GM15510 (cell line): ENCODE data around the gene NASP.

Source experiments
- POLR2A ChIP-seq: IDR thresholded peaks from 3 replicates; pipeline ENCODE4 v1.6.1; 2011; ENCODE audit warnings: borderline replicate concordance; ENCODE audit not compliant: insufficient read length; ENCODE audit errors: extremely low read depth

Gene NASP

DNA sequence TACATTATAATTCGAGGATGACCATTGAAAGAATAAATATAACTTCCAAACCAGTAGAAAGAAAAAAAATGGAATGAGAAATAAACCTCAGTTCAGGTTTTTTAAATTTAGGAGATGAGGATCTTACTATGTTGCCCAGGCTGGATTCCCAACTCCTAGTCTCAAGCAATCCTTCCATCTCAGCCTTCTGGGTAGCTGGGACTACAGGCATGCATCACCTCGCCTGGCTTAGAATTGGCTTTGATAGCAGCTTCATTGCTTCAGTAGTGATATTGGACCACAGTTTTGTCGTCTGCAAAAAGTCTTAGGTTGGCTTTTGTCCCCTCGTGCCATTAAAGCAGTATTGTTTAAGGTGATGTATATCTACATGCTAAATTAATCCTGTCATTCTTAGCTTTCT lies 2.9 kb downstream of the NASP start:
- TF ChIP-seq POLR2A = no peak

DNA sequence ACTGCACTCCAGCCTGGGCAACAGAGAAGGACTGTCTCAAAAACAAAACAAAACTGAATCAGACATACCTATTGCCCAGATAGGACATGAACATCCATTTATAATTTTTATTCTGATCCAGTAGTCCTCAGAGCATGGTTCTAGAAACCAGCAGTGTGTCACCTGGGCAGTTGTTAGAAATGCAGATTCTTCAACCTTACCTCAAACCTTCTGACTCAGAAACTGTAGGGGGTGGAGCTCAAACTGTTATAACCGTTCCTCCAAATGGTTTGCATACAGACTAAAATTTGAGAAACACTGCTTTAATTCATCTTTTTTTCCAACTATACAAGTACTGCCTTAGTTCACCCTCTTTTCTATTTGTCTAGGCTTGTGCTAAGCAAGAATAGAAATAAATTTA lies 6.0 kb downstream of the NASP start:
- TF ChIP-seq POLR2A = no peak

DNA sequence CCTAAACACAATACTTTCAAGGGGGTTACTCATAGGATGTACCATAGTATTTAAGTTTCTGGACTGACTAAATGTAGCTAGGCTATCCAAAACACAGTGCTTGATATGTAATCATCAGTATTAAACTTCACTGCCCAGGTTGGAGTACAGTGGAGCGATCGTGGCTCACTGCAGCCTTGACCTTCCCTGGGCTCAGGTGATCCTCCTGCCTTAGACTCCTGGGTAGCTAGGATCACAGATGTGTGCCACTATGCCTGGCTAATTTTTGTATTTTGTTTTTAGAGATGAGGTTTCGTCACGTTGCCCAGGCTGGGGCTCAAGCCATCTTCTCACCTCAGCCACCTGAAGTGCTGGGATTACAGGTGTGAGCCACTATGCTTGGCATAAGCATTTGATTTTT lies 10.6 kb downstream of the NASP start:
- TF ChIP-seq POLR2A = no peak

DNA sequence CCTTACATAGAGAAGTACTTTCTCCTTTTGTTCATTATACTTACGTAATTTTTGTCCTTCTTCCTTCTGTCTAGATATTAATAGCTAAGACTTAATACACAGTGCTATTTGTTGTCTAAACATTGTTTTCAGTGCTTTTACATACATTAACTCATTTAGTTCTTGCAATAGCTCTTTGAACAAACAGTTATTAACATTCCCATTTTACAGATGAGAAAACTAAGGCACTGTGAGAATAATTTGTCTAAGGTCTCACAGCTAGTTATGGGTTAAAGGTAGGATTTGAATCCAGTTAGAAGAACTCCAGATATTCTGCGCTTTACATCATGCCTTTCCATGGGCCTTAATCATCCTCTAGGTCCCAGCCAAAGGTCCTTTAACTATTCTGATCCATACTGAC lies 20.4 kb downstream of the NASP start:
- TF ChIP-seq POLR2A = no peak

DNA sequence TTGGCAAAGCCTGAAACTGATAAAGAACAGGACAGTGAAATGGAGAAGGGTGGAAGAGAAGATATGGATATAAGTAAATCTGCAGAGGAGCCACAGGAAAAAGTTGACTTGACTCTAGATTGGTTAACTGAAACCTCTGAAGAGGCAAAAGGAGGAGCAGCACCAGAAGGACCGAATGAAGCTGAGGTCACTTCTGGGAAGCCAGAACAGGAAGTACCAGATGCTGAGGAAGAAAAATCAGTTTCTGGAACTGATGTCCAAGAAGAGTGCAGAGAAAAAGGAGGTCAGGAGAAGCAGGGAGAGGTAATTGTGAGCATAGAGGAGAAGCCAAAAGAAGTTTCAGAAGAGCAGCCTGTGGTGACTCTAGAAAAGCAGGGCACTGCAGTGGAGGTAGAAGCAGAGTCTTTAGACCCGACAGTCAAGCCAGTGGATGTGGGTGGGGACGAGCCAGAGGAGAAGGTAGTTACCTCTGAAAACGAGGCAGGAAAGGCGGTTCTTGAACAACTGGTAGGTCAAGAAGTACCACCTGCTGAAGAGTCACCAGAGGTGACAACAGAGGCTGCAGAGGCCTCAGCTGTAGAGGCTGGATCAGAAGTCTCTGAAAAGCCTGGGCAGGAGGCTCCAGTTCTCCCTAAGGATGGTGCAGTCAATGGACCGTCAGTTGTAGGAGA lies 23.7 kb downstream of the NASP start:
- no peak for TF ChIP-seq POLR2A

DNA sequence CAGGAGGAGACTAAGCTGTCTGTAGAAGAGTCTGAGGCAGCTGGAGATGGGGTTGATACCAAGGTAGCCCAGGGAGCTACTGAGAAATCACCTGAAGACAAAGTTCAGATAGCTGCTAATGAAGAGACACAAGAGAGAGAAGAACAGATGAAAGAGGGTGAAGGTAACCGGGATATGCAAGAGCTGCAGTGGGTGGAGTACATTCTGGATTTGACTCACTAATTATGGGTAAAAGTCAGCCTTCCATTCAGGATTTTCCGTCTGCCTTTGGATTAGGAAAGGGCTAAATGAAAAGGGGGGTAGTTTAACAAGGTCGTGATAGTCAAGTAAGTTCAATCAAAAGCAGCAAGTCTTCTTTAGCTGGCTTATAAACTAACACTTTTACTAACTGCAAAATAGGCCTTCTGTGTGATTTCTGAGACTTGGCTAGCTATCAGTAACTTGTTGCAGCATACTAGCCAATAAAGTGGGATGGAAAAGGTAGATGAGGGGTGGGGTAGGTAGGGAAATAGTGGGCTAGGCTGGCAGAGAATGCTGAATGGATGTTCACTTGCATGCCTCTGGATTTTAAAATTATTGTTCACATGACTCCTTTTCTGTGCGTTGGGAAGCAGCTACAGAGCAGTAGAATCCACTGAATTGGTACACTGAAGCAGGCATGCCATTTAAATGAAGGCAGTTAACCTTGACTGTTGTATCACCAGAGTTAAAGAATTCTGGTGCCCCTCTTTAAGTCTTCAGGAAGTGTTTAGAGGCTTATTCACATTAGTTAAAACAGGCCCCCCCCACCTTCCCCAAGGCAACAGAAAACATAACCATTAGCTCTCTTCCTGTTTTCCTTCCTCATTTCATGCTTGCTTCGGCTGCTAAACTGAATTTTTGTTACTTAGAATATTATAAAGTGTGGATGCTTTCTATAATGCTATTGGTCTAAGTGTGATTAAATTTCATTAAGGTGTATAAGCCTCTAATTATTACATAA lies 24.6 kb downstream of the NASP start:
- TF ChIP-seq POLR2A = no peak

DNA sequence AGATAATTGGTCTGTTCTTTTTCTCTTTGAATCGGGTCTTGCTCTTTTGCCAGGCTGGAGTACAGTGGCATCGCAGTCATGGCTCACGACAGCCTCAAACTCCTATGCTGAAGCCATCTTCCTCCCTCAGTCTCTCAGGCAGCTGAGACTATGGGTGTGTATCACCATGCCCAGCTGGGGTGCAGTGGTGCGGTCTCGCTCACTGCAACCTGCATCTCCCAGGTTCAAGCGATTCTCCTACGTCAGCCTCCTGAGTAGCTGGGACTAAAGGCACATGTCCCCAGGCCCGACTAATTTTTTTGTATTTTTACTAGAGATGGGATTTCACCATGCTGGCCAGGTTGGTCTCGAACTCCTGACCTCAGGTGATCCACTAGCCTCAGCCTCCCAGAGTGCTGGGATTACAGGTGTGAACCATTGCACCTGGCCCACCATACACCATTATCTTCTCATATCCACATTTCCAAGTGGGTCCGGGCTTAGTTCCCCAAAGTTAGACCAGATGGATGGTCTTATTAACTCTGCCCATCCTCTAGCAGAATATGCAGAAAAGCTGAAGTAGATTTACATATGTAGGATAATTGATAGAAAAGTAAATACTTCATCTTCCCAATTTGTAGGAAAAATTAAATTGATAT lies 26.9 kb downstream of the NASP start:
- TF ChIP-seq POLR2A = no peak

DNA sequence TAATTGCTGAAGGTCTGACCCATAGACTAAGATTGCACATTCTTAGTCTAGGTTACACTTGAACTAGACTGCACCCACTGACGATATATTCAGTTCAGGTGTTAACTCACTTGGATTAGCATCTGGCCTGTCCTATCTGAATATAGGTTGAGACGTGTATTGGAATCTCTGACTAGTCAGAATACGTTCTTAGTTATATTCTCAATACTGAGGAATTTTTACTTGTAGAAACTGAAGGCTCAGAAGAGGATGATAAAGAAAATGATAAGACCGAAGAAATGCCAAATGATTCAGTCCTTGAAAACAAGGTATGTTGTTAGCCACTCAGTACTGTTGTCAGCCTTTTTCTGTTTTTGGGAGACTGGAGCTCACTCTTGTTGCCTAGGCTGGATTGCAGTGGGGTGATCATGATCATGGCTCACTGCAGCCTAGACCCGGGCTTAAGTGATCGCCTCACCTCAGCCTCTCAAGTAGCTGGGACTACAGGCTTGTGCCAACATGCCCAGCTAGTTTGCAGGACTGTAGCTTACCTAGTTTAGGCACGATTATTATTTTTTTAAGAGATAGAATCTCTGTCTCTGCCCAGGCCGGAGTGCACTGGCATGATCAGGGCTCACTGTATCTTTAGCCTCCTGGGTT lies 29.2 kb downstream of the NASP start:
- TF ChIP-seq POLR2A = no peak

DNA sequence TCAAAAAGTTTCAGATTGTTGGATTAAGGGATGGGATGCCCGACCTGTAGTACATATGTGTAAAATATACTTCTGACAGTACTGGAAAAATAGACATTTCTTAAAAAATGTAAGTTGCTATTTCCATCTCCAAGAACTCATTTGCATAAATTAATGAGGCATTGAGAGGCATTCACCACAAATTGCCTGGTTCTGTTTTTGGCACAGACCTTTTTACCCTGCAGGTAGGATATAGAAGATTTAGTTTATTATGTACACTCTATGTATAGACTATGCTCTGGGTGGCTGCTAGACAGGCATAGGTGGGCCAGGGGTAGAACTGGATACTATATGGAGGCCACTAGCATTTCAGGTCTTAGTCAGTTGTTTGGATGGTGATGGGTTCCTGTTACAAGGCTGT lies 32.0 kb downstream of the NASP start:
- no peak for TF ChIP-seq POLR2A

DNA sequence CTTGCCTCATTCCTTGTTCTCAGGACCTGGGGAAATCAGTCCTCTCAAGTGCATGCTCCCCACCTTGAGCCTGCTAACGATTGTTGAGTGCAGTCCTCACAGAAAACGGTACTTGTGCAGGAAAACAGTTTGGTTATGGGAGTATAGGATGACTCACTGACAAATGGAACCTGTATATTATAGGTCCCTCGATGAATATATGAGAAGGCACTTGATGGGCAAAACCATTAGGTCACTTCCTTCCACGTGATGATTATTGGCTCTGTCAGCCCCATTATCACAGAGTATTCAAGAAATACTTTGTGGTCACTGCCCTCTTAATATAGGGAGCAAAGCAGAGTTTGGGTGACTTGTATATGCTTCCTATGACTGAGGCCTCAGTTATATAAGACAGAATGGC lies 33.8 kb downstream of the NASP start:
- TF ChIP-seq POLR2A = no peak

DNA sequence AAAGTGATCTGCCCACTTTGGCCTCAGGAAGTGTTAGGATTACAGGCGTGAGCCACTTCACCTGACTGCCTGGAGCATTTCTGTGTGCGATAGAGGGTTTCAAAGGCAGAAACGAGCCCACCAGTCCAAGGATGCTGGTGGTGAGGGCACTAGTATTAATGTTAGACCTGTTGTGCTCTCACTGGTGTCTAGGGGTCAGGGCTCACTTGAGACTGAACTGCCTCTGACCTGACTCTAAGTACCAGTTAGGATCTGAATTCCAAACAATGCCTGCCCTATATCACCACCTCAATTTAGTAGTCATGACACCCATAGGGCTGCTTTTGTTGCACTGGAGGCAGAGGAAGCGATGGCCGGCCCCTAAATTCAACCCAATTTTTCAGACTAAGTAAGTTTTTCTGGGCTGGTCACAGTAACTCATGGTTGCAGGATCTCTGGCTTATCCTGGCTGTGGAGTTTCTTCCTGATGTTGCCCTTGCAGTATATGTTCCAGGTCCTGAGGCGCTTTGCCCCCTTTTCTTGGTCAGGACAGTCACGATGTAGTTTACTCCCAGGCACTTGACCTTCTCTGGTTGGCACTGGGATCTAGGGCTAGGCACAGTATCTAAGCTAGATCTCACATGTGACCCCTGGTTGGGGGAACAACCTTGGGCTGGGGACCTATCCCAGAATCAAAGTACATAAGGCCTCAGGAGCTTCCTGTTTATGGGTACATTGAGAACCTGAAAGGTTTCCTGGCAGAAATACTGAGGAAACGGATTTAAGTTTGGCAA lies 35.5 kb downstream of the NASP start:
- no peak for TF ChIP-seq POLR2A

DNA sequence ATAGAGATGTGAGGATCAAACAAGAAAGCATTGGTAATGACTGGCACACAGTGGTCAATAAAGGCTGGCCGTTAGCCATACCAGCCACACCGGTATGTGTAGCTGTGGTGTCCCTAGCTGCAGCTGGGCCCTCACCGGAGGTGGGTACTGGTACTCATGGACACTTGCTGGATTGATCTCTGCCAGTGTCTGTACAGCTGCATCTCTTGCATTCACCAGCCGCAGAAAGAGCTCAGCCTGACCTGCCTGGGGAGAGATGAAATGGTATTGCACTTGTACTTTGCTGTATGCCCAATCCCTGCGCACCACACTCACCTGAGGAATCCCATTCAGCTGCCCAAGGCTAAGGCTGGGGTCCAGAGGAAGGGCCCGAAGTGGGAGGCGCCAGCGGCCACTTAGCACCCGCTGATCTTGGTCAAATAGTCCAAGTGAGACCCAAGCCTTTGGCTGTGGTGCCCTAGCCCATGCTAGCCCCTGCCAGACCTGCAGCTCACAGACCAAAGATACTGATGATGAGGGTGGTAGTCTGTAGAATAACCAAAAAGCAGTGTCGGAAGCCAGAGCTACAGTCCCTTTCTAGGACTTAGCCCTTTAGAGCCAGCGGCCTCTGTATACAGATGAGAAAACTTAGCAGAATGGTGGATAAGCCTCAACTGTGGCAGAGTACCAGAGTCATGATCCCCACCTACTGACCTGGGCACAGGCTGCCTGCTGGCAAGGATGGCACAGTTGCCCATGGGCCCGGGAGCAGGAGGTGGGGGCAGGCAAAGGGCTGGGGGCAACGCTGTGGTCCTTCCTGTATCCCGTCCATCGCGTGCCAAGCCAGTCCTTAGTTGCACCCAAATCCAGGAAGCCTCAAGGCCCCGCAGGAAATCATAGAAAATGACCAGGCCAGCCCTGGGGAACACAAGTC lies 37.0 kb downstream of the NASP start:
- no peak for TF ChIP-seq POLR2A

DNA sequence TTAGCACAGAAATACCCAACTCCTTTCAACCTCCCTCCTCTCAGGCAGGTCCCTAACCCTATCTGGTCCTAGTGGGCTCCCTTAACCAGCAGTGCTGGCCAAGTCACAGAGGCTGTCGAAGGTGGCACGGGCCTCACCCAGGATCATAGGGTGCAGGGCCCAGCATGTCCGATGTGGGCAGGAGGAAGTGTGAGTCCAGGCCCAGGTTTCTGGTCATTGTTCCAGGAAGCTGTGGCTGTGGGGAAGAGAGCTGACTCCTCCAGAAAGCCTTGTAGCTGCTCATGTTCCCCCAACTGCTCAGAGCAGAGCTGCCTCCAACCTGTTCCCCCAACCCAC lies 37.6 kb downstream of the NASP start:
- TF ChIP-seq POLR2A = no peak
